Activated CD4-positive, alpha-beta T cell treated with anti-CD3 and anti-CD28 coated beads, Interleukin-2, amount 50 U/mL, for 24 hours (primary cell): ENCODE results near the gene CLOCK.

ENCODE experiments used
- DNase-seq, 2 donors: peaks; one replicate each; pipeline ENCODE4 v3.0.0-alpha.2; 2020; ENCODE audit warnings: low read depth in 1 of 2, low spot score in 1 of 2

CLOCK gene

DNA sequence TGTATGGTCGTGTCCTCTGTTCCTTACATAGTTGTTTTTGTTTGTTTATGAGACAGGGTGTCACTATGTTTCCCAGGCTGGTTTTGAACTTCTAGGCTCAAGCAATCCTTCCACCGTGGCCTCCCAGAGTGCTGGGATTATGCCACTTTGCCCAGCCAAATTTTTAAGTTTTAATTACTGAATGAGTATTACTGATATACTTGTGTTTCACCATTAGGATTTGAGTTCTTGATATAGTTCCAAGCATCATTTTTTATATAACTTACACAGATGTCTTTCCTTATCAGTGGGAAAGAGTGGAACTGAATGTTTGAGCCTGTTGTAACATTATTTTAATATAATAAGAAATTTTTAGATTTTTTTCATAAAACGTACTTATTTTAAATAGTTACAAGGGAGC lies 130.5 kb downstream of the CLOCK start:
- no peak for DNase-seq

GRCh38 chr4:55411621-55412020 lies 135.1 kb downstream of the CLOCK start:
- no peak for DNase-seq

DNA sequence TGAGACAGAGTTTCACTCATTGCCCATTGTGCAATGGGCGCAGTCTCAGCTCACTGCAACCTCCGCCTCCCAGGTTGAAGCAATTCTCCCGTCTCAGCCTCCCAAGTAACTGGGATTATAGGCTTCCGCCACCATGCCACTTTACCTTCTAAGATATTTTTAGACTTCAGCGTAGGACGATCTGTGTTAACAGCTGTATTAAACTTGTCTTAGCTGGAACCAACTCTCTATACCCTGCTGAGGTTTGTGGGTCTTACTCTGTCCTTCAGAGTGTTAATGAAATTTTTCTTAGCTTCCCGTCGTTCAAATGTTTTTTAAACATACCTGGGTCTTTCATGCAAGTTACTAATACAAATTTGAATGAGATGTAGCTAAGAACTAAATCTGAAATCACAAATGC lies 136.3 kb downstream of the CLOCK start:
- no peak for DNase-seq

DNA sequence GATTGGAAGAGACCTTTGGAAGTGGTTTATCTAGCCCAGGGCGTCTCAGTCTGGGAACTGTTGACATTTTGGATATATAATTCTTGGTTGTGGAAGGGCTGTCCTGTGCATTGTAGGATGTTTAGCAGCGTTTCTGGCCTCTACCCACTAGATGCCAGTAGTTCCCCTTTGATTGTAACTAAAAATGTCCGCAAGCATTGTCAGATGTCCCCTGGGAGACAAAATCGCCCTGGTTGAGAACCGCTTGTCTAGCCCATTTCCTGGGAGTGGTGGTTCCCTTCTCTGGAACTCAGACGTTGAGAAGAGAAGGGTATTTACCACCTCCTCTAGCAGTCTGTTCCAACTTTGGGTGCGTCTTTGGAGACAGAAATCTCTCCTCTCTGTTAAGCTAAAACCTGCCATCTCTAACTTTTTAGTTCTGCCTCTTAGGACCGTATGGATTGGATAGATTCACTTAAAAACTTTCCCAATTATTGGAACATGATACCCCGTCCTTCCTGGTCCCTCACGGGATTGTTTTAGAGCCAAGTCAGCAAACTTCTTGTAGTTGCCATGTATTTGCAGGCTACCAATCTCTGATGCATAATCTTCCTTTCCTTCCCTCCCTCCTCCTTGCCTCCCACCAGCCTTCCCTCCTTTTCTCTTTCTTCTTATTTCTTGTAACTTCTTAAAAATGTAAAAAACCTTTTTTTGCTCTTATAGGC lies 137.1 kb downstream of the CLOCK start:
- DNase-seq: no peak

GRCh38 chr4:55407764-55408163 lies 138.9 kb downstream of the CLOCK start:
- DNase-seq: no peak

GRCh38 chr4:55407119-55407518 lies 139.6 kb downstream of the CLOCK start:
- no peak for DNase-seq

DNA sequence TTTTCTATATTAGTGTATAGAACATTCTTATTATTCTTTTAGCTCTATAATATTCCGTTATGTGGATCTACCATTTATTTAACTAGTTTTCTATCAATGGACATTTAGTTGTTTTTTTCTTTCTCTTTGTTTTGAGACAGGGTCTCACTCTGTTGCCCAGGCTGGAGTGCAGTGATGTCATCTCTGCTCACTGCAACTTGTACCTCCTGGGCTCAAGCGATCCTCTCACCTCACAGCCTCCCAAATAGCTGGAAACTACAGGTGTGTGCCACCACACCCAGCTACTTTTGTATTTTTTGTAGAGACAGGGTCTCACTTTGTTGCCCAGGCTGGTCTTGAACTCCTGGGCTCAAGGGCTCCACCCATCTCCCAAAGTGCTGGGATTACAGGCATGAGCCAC lies 140.2 kb downstream of the CLOCK start:
- DNase-seq: no peak

- no peak for DNase-seq
Measured at GRCh38 chr4:55405073-55405472, 141.6 kb downstream of the CLOCK start.

DNA sequence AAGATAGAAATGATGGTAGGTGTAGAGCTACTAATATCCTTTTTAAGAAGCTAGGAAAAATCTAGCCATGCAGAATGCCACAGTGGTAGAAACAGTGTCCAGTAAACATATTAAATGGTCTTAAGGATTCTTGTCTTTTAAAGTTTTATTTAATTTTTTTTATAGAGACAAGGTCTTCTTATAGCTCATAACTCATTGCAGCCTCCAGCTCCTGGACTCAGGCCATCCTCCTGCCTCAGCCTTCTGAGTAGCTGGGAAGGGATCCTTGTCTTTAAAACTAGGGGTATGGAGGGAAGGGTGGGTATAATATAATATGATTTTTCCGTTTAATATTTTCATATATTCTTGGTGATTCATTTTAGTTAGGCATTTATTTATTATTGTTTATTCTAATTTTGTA lies 147.1 kb downstream of the CLOCK start:
- DNase-seq: no peak

- DNase-seq: no peak
Measured at GRCh38 chr4:55398966-55399365, 147.7 kb downstream of the CLOCK start.

- DNase-seq: no peak
Measured at GRCh38 chr4:55398461-55398860, 148.2 kb downstream of the CLOCK start.

DNA sequence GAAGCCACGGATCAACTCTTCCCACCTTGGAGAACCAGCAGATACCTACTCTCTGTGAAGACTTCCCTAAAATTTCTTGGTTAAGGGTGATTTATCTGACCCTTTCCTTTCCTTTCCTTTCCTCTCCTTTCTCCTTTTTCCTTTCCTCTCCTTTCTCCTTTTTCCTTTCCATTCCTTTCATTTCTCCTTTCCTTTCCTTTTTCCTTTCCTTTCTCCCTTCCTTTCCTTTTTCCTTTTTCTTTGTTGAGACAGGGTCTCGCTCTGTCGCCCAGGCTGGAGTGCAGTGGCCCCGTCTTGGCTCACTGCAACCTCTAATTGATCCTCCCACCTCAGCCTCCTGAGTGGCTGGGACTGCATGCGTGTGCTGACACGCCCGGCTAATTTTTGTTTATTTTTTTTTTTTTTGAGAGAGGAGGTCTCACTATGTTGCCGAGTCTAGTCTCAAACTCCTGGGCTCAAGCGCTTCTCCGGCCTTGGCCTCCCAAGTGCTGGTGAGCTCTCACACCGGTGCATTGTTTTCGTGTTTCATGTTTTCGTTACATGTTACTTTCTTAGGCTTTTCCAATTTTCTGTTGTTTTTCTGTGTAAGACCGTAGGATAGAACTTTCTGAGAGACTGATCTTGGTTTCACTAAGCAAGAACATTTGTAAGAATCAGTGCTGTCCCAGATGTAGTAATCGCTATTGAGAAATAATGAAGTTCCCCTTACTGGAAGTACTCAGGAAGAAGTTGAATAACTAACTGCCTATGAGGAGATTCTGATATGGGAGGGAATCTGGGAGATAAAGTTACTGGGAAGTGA lies 149.0 kb downstream of the CLOCK start:
- no peak for DNase-seq

- DNase-seq: no peak
Measured at GRCh38 chr4:55397126-55397436, 149.6 kb downstream of the CLOCK start.

- DNase-seq: no peak
Measured at GRCh38 chr4:55396308-55397125, 150.2 kb downstream of the CLOCK start.

DNA sequence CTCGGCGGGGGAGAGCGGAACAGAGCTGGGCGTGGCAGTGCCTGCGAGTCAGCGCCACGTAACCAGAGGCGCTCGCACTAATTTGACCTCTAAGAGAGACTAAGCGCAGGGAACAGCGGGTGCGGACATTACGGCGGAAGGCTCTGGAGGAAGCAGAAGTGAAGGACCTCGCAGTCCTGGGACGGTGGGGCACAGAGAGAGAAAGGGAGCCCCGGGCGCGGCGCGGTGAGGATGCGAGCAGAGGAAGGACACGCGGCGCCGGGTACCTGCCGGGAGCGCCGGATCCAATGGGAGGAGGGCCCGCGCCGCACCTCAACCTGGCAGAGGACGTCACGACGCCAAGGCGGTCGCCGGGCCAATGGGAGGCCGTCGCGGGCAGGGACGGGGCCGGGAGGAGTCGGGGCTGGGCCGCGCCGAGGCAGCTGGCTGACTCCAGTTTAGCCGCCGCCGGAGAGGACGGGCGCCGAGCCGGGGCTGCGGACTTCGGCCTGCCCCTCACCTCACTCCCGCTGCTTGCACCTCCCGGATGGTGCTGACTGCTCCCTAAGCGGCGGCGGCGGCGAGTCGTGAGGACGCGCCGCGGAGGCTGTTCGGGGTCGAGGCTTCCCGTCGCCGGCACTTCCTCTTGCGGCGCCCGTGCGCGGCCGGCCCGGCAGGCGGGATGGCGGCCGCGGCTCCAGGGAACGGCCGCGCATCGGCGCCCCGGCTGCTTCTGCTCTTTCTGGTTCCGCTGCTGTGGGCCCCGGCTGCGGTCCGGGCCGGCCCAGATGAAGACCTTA lies 151.0 kb downstream of the CLOCK start, which contains the start of gene TMEM165:
TMEM165 (plus strand) TSS at position 429 of the 779 bp plus-strand sequence; CDS start at position 662, 233 bp downstream.
- DNase-seq: peak; percentile 80 to 84

DNA sequence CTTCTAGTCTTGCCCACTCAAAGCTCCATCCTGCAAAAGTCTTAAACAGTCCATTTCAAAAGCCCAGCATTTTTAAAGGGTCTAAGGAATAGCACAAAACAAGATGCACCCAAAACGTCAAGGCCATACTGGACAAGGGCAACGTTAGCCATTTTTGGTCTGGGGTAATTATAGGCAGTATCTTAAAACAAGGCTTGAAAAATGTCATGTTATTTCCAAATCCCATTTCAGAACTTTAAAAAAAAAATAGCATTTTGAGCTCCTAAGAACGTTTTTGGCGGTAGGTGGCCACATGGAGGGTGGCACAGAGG lies 151.5 kb downstream of the CLOCK start:
- DNase-seq: no peak

- no peak for DNase-seq
Measured at GRCh38 chr4:55393461-55394320, 153.0 kb downstream of the CLOCK start.

DNA sequence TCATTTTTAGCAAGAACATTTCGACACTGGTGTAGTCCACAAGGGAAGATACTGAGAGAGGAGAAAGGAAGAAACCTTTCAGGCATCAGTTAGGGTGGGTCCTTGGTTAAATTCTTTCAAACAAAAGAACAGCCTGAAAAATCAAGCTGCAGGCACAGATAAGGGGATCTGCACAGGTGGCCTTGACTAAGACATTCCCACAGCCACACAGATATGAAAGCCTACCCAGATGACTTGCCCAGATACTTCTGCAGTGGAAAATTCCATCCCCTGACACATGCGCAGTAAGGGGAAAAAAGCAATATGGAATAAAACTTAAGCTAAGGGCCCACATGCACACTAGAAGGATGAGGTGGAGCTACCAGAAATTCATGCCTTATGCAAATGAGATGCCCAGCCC lies 159.9 kb downstream of the CLOCK start:
- no peak for DNase-seq

DNA sequence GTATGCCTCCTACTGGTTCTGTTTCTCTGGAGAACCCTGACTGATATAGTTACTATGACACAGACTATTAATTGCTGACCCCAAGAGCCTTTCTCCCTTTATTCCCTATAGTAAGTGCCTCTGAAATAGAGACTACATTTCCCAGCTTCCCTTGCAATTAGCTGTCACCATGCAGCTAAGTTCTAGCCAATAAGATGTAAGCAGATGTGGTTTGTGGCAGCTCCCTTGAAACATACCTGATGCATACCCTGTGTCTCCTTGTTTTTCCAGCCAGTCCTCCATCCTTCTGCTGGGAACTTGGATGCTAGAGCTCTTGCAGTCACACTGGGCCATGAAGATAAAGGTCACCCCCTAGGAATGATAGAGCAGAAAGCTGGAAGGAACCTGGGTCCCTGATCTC lies 160.6 kb downstream of the CLOCK start:
- DNase-seq: no peak

DNA sequence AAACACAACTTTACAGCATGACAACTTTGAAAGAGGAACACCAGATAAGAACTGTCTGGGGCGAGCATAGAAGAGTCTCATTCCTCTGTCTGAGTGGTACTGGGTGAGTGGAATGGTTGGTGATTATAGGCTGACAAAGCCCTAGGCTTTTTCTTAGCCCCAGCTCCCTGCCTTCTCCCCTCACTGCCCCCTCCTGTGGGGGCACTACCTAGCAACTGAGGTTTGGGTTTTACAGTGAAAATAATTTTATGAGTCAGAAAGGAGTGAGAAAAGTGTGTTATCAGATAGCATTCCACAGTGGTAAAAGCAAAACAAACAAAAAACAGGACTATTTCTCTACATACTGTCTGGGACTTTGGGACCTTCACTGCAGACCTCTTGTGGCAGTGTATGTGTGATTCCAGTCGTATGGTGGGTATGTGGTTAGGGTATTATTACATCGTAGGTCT lies 161.5 kb downstream of the CLOCK start:
- no peak for DNase-seq
